ENCODE measurements around the gene MEGF6. TPM values are rescaled to one million over a fixed set of nuclear protein-coding genes. Genes with fewer than 3 reads are reported as not detected.
A peak's percentile ranks its signal among the peaks of the same experiment; 100 is the strongest.

Gene MEGF6
- total and polyA plus RNA-seq, 9 of the 15 experiments (the other 6 are each of a cell fraction or from before 2014, with no cell fraction given) = 0.03 to 1.7 (median 0.24) TPM; not detected in 3

DNA sequence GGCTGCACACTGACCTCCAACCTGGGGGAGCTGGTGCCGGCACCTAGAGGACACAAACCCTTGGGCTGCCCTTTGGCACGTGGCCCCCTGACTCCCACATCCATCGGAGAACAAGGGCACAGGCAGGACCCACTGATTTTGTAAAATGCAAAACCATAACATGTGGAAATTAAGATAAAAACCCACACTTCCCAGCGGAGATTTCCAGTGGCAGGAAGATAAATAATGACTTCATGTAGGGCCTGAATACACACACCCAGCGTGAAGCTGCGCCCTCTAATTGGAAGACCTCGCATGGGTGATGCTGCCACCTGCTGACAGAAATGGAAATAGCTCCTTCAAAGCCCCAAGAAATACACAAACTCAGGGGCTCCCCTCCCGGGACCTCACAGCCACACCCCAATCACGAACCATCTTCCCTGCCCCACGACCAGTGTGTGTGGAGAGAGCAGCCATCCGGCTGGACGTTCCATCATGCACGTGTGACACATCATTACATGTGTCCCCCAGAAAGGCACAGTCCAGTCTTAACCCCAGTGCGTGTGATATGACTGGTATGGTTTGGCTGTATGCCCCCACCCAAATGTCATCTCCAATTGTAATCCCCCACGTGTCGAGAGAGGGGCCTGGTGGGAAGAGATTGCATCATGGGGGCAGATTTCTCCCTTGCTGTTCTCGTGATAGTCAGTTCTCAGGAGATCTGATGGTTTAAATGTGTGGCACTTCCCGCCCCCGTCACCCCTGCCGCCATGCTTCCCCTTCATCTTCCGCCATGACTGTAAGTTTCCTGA, 7.8 kb upstream of the MEGF6 start (continued):
- peak; percentile 77 for TF ChIP-seq REST (IDR thresholded peaks at IDR 0.05; ENCODE audit: borderline replicate concordance)
- TF ChIP-seq REST (CRISPR knock-in tag; IDR thresholded peaks at IDR 0.05; ENCODE audit: low read depth) = no peak
- peak in 1 of 2 experiments; percentile 83; a peak in 2 of 4 replicates for TF ChIP-seq TEAD1 (CRISPR knock-in tag; IDR thresholded peaks at IDR 0.05)
- TF ChIP-seq BCOR (IDR thresholded peaks at IDR 0.05) = no peak
- TF ChIP-seq TCF15 (CRISPR knock-in tag; IDR thresholded peaks at IDR 0.05) = peak; percentile 30; the same call in 1 of the 2 replicates
- TF ChIP-seq SLC30A9 (CRISPR knock-in tag; IDR thresholded peaks at IDR 0.05) = no peak
- peak; percentile 84 for TF ChIP-seq TCF3 (CRISPR knock-in tag; IDR thresholded peaks at IDR 0.05)
- TF ChIP-seq, protein P1, sequence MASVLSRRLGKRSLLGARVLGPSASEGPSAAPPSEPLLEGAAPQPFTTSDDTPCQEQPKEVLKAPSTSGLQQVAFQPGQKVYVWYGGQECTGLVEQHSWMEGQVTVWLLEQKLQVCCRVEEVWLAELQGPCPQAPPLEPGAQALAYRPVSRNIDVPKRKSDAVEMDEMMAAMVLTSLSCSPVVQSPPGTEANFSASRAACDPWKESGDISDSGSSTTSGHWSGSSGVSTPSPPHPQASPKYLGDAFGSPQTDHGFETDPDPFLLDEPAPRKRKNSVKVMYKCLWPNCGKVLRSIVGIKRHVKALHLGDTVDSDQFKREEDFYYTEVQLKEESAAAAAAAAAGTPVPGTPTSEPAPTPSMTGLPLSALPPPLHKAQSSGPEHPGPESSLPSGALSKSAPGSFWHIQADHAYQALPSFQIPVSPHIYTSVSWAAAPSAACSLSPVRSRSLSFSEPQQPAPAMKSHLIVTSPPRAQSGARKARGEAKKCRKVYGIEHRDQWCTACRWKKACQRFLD (CRISPR knock-in tag; IDR thresholded peaks at IDR 0.05) = no peak
- TF ChIP-seq, protein P2, sequence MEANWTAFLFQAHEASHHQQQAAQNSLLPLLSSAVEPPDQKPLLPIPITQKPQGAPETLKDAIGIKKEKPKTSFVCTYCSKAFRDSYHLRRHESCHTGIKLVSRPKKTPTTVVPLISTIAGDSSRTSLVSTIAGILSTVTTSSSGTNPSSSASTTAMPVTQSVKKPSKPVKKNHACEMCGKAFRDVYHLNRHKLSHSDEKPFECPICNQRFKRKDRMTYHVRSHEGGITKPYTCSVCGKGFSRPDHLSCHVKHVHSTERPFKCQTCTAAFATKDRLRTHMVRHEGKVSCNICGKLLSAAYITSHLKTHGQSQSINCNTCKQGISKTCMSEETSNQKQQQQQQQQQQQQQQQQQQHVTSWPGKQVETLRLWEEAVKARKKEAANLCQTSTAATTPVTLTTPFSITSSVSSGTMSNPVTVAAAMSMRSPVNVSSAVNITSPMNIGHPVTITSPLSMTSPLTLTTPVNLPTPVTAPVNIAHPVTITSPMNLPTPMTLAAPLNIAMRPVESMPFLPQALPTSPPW (CRISPR knock-in tag; IDR thresholded peaks at IDR 0.05) = peak; percentile 61
- no peak for TF ChIP-seq SRSF7 (optimal IDR thresholded peaks at IDR 0.05; ENCODE audit: low read depth, low read length)
- TF ChIP-seq, protein P3, sequence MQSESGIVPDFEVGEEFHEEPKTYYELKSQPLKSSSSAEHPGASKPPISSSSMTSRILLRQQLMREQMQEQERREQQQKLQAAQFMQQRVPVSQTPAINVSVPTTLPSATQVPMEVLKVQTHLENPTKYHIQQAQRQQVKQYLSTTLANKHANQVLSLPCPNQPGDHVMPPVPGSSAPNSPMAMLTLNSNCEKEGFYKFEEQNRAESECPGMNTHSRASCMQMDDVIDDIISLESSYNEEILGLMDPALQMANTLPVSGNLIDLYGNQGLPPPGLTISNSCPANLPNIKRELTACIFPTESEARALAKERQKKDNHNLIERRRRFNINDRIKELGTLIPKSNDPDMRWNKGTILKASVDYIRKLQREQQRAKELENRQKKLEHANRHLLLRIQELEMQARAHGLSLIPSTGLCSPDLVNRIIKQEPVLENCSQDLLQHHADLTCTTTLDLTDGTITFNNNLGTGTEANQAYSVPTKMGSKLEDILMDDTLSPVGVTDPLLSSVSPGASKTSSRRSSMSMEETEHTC (IDR thresholded peaks at IDR 0.05) = no peak
- TF ChIP-seq ZNF76 (CRISPR knock-in tag; IDR thresholded peaks at IDR 0.05; ENCODE audit: borderline replicate concordance) = no peak
- no peak for TF ChIP-seq ZNF586 (CRISPR knock-in tag; conservative IDR thresholded peaks at IDR 0.05)

Measured in K562 (cell line).